Measurements from ENCODE around the gene RSBN1L.
"Not testable (repeated sequence)": the region's sequence is repeated elsewhere in the genome, so short reads cannot be mapped to it uniquely, and the experiment has no call there.

RSBN1L gene

DNA sequence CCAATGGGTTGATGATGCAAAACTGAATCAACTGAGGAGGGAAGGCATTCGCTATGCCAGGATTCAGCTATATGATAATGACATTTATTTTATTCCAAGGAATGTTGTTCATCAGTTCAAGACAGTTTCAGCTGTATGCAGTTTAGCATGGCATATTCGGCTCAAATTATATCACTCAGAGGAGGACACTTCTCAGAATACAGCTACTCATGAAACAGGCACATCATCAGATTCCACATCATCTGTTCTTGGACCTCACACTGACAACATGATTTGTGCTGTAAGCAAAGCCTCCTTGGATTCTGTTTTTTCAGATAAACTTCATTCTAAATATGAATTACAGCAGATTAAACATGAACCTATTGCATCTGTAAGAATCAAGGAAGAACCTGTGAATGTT lies 82.3 kb downstream of the RSBN1L start:
- DNase-seq, result no peak

DNA sequence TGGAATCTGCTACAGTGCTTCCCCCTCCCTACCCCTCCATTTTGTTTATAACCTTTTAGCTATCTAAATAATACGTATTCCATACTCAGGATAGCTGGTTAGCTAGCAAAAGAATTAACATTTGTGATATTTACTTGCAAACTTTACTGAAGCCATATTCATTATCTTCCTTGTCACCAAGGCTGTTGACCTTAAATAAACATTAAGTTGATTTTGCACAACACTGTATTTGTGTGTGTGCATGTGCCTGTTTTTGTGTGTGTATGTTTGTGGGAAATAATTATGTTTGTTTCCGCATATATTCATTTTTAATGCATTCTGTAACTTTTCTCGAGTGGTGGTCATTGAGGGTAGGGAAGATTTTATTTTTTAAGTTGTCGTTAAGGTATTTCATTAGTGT lies 86.1 kb downstream of the RSBN1L start:
- no peak for DNase-seq

DNA sequence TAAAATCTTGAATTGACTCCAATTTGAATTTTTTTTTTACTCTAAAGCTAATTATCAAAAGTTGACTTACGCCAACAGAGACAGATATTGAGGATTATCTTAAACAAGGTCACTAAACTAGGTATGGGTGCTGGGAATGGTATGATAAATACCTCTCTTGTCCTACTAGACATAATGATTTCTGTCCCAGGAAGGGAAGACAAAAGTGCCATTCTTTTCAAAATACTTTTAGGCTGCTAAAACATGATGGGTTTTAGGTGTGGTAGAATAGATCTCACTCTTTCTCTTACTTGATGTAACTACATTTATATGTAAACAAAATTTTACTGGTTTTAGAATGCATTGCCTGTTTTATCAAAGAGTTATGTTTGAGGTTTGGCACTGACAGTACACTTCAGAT lies 86.9 kb downstream of the RSBN1L start:
- DNase-seq, result no peak

DNA sequence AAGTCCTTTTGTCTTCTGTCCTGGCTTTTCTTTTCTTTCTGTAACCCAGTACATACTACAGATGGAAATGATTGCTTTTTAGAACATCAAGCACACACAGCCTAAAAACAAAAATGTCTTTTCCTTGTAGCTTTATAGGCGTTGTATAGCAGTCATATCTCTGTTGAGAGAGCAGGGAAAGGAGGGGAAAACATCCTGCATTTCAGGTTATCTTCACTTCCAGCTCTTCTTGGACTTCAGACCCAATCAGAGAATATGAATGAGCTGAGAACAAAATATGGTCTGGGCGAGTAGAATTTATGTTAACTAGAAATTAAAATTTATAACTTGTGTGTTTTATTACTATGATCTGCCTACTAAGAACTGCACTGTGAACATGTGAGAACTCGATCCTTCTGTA lies 87.3 kb downstream of the RSBN1L start:
- DNase-seq, result no peak

DNA sequence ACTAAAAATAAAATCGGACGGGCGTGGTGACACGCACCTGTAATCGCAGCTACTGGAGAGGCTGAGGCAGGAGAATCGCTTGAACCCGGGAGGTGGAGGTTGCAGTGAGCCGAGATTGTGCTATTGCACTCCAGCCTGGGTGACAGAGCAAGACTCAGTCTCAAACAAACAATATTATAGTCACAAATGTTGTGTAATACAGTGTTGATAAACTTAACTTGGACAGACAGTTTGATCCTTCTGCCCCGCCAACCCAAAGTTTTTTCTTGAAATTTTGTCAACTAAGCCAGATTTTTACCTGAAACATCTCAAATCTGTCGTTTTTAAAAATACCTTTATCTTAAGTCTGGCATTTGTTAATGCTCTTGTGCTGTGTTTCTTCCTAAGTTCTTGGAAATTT lies 88.2 kb downstream of the RSBN1L start:
- not testable (repeated sequence) for DNase-seq

DNA sequence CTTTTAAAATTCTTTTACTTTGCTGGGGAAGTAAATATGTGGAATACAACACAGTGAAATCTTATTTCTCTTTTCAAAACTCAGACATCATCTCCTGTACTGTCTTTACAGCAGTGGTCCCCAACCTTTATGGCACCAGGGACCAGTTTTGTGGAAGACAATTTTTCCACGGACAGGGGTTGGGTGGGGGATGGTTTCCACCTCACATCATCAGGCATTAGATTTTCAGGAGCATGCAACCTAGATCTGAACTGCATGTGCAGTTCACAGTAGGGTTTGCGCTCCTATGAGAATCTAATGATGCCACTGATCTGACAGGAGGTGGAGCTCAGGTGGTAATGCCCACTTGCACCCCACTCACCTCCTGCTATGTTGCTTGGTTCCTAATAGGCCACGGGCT lies 89.8 kb downstream of the RSBN1L start:
- no peak for DNase-seq

DNA sequence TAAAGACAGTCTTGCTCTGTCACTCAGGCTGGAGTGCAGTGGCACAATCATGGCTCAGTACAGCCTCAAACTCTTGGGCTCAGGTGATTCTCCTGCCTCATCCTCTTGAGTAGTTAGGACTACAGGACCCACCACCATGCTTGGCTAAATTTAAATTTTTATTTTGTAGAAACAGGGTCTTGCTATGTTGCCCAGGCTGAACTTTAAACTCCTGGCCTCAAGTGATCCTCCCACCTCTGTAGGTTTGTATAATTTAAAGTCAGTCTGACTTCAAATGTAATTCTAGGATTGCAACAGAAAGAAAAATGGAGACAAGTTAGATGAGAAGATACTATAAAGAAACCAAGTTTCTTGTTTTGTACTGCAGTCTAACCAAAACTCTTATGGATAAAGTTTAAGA lies 90.5 kb downstream of the RSBN1L start:
- DNase-seq, result no peak

DNA sequence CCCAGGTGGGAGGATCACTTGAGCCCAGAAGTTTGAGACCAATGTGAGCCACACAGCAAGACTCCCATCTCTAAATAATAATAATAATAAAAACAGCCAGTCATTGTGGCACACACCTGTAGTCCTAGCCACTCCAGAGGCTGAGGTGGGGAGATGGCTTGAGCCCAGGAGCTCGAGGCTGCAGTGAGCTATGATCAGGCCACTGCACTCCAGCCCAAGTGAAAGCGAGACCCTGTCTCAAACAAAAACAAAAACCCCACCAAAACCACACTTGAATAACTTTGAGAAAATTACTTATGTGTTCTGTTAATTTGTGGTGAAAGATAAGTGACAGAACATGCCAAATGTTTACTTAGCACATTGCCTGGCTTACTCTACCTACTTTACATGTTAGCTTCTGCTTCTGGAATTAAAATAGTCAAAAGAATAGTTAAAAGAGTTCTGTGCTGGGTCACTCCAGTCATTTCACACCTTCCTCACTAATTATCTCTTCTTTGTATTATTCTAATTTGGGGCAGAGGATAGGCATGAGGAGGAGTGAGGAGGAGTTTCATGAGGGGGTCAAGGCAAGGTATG lies 92.2 kb downstream of the RSBN1L start:
- DNase-seq, result no peak

DNA sequence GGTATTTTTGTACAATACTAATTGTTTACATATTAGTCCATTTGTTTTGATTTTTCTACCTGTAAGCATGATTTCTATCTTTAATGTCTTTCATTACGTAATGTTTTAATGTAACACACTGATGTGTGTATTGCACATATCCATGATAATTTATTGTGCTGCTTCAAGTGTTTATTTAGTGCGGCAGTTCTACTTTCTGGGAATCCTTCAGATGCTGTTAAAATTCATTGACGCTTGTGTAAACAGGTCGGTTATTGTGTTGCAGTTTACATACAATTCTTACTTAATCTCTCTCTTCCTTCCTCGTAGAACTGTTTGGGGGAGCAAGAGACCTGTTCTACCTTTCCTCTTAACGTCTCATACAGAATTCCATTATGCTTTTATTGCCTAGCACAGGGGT lies 95.1 kb downstream of the RSBN1L start:
- no peak for DNase-seq

DNA sequence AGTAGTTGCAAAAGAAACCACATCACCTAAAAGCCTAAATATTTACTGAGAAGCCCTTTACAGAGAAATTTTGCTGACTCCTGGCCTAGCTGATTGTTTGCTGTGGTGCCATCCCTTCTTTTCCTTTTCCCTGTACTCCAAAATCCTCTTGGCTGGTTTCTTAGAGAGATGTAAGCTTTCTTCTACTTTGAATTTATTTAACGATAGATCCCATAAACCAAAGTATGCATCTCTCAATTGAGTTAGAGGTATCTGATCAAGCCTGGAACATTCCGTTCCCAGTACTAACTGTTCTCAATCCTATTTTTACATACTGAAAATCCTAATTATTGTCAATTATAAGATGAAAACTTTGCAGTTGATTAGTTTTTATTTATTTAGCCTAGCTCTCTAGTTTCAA lies 95.7 kb downstream of the RSBN1L start:
- no peak for DNase-seq

DNA sequence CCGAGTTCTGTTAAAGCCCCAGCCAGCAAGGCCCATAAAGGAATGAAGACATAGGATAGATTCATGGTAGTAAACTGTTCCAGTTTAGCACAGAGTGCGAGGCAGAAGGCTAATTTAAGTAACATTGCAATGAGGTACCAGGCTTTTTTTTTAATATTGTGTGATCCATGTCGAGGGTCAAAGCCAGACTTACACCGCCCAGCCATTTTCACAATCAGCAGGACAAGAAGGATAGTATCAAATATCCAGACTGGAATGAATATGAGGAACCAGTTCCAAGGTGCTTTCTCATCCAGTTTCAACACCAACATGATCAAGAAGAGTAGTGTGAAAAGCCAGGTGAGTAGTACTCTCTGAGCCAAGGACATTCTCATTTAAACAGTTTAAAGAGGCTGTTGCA lies 97.7 kb downstream of the RSBN1L start:
- DNase-seq, result no peak

DNA sequence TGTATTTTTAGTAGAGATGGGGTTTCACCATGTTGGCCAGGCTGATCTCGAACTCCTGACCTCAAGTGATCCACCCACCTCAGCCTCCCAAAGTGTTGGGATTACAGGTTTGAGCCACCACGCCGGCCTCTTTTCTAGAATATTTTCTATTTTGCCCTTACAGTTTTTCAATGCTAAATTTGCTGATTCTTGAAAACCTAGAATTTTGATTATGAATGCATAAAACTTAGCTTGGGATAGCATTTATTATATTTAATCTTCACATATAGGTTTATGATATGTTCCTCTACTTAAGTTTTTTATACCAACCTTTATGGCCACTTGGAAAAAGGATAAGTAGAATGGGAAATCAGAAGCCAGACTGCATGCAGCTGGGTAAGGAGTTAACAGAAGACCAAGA lies 99.8 kb downstream of the RSBN1L start:
- DNase-seq, result no peak

DNA sequence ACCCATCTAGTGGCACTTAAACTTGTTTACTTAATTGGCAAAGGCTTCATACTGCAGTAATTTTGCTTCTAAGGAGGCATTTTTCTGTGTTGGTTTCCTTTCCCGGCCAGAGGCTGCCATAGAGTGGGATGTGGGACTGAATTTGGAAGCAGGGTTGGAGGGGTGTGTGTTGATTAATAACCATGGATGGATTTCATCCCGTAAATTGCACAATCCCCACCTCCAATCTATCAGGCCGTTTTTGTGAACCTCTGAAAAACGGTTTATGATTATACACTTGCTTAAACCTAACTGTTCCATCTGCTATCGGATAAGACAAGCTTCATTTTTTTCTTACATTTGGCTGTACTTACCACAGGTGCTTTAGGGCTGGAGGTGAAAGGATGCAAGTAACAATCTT lies 100.7 kb downstream of the RSBN1L start:
- no peak for DNase-seq

DNA sequence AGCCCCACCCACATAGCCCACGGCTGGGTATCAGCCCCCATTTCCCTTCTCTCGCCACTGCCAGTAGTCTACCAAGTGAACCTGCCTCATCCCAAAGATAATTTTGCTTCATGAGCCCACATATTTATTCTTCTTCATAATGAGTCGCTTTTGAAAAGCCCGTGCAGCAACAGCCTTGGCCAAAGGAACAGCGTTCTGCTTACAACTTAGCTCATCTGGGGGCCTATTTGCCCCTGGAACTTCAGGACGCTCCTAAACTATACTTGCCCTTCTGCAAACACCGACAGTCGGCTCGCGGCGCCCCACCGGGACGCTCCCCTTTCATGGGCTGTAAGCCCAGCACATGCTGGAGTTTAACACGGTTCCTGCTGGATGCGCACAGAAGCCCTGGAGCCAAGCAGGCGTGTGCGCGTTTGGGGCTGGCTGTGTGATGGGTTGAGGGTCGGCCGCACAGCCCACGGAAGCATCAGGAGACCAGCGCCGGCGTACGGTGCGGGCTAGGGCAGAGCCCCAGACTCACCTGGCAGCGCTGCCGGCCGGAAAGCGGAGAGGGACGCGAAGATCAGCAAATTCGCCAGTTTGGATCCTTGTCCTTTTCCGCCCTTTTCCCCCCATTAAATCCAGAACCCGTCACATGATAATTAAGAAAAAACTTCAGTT lies 101.6 kb downstream of the RSBN1L start:
- no peak for DNase-seq

DNA sequence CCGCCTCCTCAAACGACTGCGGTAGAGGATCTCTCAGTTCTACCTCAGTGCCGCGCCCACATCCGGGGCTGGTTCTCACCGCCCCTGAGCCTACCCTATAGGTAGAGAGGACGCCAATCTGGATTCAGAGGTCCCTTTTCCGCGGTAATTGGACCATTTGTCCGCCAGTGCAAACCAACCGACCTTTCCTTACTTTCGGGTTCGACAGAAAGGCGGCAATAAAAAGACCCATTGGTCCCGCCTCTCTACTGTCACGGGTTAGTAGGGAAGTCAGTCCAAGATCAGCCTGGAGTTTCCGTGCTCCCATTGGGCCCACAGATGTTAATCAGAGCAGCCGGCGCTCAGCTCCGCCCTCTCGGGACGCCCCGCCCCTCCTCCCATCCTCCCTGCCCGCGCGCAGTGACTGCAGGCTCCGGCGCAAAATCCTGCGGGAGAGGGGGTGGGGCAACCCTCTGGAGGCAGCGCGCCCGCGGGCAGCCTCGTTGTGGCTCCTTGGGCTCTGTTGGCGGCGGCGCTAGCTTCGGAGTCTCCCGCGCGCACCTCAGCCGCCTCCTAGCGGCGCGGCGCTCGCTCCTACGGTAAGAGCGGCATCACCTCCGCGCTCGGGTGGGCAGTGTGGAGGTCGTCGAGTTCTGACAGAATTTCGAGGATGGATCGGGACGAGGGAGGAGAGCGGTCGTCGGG lies 102.3 kb downstream of the RSBN1L start, which contains the start of the genes PHTF2 and TMEM60:
PHTF2 (plus strand) TSS at position 380 of the 684 bp plus-strand sequence.
TMEM60 (minus strand) TSS at position 41 of the 684 bp plus-strand sequence. CDS start 4,061 bp downstream, outside the sequence.
- DNase-seq, result peak; percentile 99

DNA sequence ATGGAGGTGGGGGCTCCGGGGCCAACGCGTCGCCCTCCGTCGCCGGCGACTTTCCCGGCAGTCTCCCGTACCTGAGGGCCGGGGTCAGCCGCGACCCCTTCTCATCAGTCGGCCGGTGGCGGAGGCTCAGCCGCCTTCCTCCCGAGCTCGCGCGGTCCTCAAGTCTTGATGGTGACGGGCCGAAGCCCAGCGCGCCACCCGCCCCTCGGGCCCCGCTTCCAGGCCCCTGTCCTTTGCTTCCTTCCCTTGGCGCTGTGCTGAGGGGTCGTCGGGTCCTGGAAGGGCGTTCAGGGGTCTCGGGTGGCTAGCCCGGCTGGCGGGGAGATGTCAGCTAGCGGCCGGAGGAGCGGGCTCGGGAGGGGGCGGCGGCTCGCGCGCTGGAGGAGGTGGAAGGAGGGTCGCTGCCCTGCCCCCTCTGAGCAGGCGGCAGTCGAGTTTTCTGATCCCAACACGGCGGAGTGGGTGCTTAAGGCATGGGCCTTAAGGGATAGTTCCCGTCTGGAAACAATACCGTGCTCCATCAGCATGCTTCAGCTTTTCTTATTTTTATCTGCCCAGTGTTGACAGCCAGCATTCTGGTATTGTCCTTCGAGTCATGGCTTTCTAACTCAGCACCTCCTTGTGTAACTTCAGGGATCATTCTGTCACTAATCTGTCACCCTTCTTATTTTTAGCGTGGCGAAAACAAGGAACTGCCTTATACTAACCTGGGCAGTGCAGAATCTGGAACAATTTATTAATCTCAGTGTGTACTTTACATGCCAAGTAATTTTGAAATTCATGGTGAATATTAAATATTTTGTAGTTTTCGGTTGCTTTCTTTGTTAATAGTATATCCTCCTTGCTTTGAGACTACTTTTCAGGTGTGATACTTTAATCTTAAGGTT lies 103.1 kb downstream of the RSBN1L start:
- DNase-seq, result no peak

DNA sequence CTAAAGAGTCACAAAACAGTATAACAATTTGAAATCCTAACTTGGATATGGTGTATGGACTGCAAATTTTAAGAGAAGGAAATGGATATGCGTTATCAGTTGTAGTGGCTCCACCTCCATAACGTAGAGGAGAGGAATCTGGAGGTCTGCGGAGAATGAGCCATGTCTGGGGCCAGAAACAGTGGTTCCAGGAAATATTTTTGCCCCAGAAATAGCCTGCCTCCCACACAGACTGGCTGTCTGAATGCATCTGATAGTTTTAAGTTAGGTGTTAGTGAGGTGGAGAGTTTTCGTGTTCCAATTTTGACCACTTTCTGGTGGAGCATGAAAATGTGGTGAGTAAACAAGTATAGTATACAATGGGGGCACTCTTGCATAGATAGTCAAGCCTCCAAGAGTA lies 103.9 kb downstream of the RSBN1L start:
- DNase-seq, result no peak

DNA sequence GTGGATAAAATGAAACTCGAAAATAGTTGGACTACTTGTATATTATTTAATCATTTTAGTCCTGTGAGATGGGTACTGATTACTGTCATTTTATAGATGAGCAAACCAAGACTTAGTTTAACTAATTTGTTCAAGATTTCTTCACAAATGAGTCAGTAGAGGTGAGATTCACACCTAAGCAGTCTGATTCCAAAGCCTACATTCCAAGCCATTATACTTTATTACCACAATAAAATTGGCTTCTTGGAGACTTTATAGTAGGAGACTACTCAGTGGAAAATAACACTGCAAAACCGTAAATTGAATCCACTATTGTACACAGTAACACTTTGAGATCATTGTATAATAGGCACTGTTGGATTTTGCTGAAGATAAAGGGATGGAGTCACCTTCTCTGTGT lies 104.5 kb downstream of the RSBN1L start:
- DNase-seq, result no peak

DNA sequence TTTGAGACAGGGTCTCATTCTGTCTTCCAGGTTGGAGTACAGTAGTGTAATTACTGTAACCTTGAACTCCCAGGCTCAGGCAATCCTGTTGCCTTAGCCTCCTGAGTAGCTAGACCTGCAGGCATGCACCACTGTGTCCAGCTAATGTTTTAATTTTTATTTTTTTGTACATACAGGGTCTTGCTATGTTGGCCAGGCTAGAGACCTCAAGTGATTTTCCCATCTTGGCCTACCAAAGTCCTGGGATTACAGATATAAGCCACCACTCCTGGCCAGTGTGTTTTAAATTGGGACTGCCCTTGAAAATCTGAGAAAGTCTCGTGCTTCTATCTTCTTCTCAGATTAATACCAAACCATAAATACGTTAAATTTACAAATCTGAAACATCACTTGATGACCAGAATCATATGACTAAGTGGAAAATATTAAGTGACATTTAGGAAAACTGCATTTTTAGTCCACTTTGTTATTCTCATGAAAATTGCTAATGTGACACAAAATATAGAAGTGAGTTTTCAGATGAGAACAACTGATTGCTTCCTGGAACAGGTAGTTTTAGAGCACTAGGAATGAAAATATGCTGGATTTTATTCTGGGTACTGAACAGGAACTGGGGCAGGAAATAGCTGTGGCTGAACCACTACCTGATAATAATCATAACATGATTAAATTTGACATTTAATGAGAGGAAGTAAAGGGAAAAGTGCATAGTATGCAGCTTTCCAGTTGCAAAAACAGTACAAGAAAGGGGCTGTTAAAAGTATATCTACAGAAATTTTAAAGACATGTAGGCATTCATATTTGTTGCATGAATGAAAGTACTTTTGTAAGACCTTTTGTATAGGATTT lies 106.5 kb downstream of the RSBN1L start:
- DNase-seq, result no peak

DNA sequence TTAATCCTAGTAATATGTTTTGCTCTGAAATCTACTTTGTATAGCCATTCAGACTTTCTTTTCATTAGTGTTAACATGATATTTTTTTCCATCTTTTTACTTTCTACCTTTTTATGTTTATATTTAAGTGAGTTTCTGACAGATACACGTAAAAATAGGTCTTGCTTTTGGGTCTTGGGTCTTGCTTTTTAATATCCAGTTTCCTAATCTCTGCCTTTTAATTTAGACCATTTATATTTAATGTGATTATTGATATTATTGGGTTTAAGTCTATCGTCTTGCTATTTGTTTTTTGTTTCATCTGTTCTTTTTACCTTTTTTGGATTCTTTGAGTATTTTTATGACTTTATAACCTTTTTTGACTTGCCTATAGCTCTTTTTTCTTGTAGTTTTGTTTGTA lies 110.2 kb downstream of the RSBN1L start:
- DNase-seq, result no peak

DNA sequence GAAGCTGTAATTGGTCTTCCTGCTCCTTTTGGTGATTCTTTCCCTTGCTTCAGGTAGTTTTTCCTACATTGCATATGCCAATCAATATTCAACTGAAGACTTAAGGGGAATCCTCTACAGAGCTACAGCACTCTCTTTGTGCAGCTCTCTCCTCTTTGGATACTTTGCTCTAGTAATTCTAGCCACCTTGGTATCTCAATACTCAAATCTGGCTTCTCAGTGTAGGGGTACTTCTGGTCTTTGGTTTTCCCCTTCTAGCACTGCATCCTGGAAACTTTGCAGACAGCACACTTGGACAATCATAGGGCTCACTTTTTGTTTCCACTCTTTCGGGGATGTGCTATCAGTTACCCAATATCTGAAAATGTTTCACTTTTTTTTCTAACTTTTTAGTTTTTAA lies 112.3 kb downstream of the RSBN1L start:
- DNase-seq, result no peak

DNA sequence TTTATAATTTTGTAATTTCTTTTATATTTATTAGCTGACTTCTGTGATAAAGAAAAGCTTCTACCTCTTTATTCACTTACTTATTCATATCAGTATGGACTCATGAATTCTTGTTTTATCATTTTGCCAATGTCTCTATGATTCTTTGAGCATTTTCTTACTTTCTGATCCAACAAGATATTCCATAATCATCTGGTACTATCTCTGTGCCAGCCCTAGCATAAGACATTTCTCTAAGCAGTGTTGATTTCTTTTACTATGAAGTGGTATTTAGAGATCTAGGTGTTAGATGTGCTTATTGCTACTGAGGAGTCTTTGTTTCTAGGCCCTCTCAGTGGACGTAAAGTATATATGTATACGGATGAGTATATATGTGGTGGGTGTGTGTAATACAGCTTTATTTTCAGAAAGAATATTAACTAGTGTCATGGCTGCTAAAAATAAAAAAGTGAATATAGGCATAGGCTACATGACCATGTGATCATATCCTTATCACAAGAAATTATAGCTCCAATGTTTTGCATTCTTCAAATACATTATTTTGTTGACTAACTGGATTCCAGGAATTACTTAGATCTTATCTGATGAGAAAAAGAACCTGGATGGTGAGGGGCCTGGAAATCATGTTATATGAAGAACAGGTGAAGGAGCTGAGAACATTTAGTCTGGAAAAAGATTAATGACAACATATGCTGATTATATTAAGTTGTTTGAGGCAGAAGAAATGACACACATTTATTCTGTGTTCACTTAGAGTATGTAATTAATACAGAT lies 115.4 kb downstream of the RSBN1L start:
- no peak for DNase-seq

Data from kidney glomerular epithelial cell (primary cell).